GM18870 (cell line): Measurements from ENCODE around the gene CERS1.

ENCODE experiments used
- ATAC-seq: cut with Tn5 transposase; IDR thresholded peaks from one replicate; pipeline ENCODE4 v1.9.1; 2021; ENCODE audit warnings: moderate library complexity; ENCODE audit not compliant: unreplicated experiment

The CERS1 gene

GRCh38 chr19:18841400-18841799 is 54.6 kb downstream of the CERS1 start:
- no peak for ATAC-seq

GRCh38 chr19:18840288-18841267 is 55.4 kb downstream of the CERS1 start:
- no peak for ATAC-seq

- no peak for ATAC-seq
Measured at GRCh38 chr19:18839465-18840287, 56.3 kb downstream of the CERS1 start.

- ATAC-seq = no peak
Measured at GRCh38 chr19:18834644-18834984, 61.3 kb downstream of the CERS1 start.

GRCh38 chr19:18833849-18834643 is 61.9 kb downstream of the CERS1 start:
- ATAC-seq = no peak

- no peak for ATAC-seq
Measured at GRCh38 chr19:18833141-18833476, 62.8 kb downstream of the CERS1 start.

GRCh38 chr19:18832306-18833140 is 63.4 kb downstream of the CERS1 start:
- ATAC-seq = peak; percentile 15

- peak; percentile 44 for ATAC-seq
Measured at GRCh38 chr19:18831524-18832305, 64.2 kb downstream of the CERS1 start, which contains the start of gene UPF1. UPF1 (plus strand) TSS chr19:18831959; CDS start chr19:18832210, 251 bp downstream.

GRCh38 chr19:18830488-18830887 is 65.5 kb downstream of the CERS1 start:
- no peak for ATAC-seq

GRCh38 chr19:18828786-18829185 is 67.2 kb downstream of the CERS1 start:
- ATAC-seq = no peak
